Trophoblast cell (in vitro differentiated cells and primary cell): Measurements from ENCODE around the gene NDUFAF2.
A peak's percentile ranks its signal among the peaks of the same experiment; 100 is the strongest.

Experiments used
- DNase-seq, 2 donors: peaks; one replicate each; pipeline ENCODE4 v3.0.0-alpha.2; 2016
- H2AFZ ChIP-seq: 2 replicates; pipeline ENCODE4 v1.6.1; 2013; ENCODE audit warnings: low read length, moderate library complexity, mild to moderate bottlenecking; ENCODE audit not compliant: insufficient read depth, poor library complexity
- H2AK5ac ChIP-seq: 2 replicates; pipeline ENCODE4 v1.6.1; 2013; ENCODE audit warnings: mild to moderate bottlenecking, low read length
- H2BK120ac ChIP-seq: 2 replicates; pipeline ENCODE4 v1.6.1; 2013; ENCODE audit warnings: low read length, mild to moderate bottlenecking, moderate library complexity; ENCODE audit not compliant: insufficient read depth, poor library complexity
- H2BK12ac ChIP-seq: 2 replicates; pipeline ENCODE4 v1.6.1; 2013; ENCODE audit warnings: mild to moderate bottlenecking, low read length, moderate library complexity
- H2BK5ac ChIP-seq: 2 replicates; pipeline ENCODE4 v1.6.1; 2013; ENCODE audit warnings: low read length, low read depth, moderate library complexity, mild to moderate bottlenecking; ENCODE audit not compliant: poor library complexity
- H3K14ac ChIP-seq: 2 replicates; pipeline ENCODE4 v1.6.1; 2013; ENCODE audit warnings: mild to moderate bottlenecking, low read length
- H3K18ac ChIP-seq: 2 replicates; pipeline ENCODE4 v1.6.1; 2013; ENCODE audit warnings: mild to moderate bottlenecking, low read length
- H3K23ac ChIP-seq: 2 replicates; pipeline ENCODE4 v1.6.1; 2013; ENCODE audit warnings: low read length
- H3K27ac ChIP-seq: 2 replicates; pipeline ENCODE4 v1.5.1; 2013; ENCODE audit warnings: low read depth, mild to moderate bottlenecking, inconsistent platforms, low read length, moderate library complexity
- H3K27me3 ChIP-seq: 2 replicates; pipeline ENCODE4 v1.6.1; 2013; ENCODE audit warnings: inconsistent platforms, mild to moderate bottlenecking, low read length, moderate library complexity; ENCODE audit not compliant: insufficient read depth
- H3K36me3 ChIP-seq, 2 experiments: 1 replicate in 1 of 2; 2 replicates in 1 of 2; pipeline ENCODE4 v1.6.1; 2013; ENCODE audit warnings: low read length in 2 of 2, mild to moderate bottlenecking in 2 of 2, moderate library complexity in 1 of 2; ENCODE audit not compliant: insufficient read depth in 2 of 2, control insufficient read depth in 1 of 2
- H3K4ac ChIP-seq: 2 replicates; pipeline ENCODE4 v1.6.1; 2013; ENCODE audit warnings: low read depth, mild to moderate bottlenecking, low read length, moderate library complexity
- H3K4me1 ChIP-seq, 2 experiments: 1 replicate in 1 of 2; 2 replicates in 1 of 2; pipeline ENCODE4 v1.6.1; 2013; ENCODE audit warnings: low read length in 2 of 2, mild to moderate bottlenecking in 2 of 2, moderate library complexity in 1 of 2; ENCODE audit not compliant: insufficient read depth in 2 of 2, control insufficient read depth in 1 of 2
- H3K4me2 ChIP-seq: 2 replicates; pipeline ENCODE4 v1.6.1; 2013; ENCODE audit warnings: inconsistent platforms, mild to moderate bottlenecking, low read length, moderate library complexity
- H3K4me3 ChIP-seq: 2 replicates; pipeline ENCODE4 v1.5.1; 2013; ENCODE audit warnings: mild to moderate bottlenecking, low read depth, low read length, inconsistent platforms
- H3K79me1 ChIP-seq: one replicate; pipeline ENCODE4 v1.6.1; 2013; ENCODE audit warnings: low read length
- H3K79me2 ChIP-seq: 2 replicates; pipeline ENCODE4 v1.6.1; 2013; ENCODE audit warnings: low read length, mild to moderate bottlenecking; ENCODE audit not compliant: control insufficient read depth, insufficient read depth, poor library complexity
- H3K9ac ChIP-seq: 2 replicates; pipeline ENCODE4 v1.6.1; 2013; ENCODE audit warnings: mild to moderate bottlenecking, low read length
- H3K9me3 ChIP-seq: 2 replicates; pipeline ENCODE4 v1.6.1; 2013; ENCODE audit warnings: low read depth, mild to moderate bottlenecking, control low read depth, inconsistent platforms, low read length; ENCODE audit not compliant: insufficient read depth
- H4K12ac ChIP-seq: 2 replicates; pipeline ENCODE4 v1.6.1; 2013; ENCODE audit warnings: low read depth, mild to moderate bottlenecking, low read length, moderate library complexity
- H4K8ac ChIP-seq: 2 replicates; pipeline ENCODE4 v1.6.1; 2013; ENCODE audit warnings: low read depth, mild to moderate bottlenecking, low read length, moderate library complexity
- H4K91ac ChIP-seq: one replicate; pipeline ENCODE4 v1.6.1; 2013; ENCODE audit warnings: low read depth, mild to moderate bottlenecking, low read length, moderate library complexity
- WGBS: extraction: QIAGEN DNeasy Blood & Tissue Kit; methylation state at CpG from one replicate; pipeline ENCODE4 v1.1.7; 2013; ENCODE audit warnings: missing lambda C conversion rate; ENCODE audit not compliant: insufficient read length, insufficient coverage; ENCODE audit errors: extremely low coverage; 5-methylcytosine and 5-hydroxymethylcytosine counted together

The NDUFAF2 gene

GRCh38 chr5:60972231-60972630 is 27.2 kb downstream of the NDUFAF2 start:
- no peaks in the 10 kb centered on the region for H3K4me1 ChIP-seq
- no peak for DNase-seq
- H4K8ac ChIP-seq, result no peak overlapping the region
- no peak overlapping the region for H2AFZ ChIP-seq
- no peaks in the 10 kb centered on the region for H3K36me3 ChIP-seq
- no peak overlapping the region for H3K9ac ChIP-seq
- no CpG with 5 or more reads among the region's 3 CpGs for WGBS
- H2BK5ac ChIP-seq, result no peak overlapping the region
- no peak overlapping the region for H2AK5ac ChIP-seq
- no peak overlapping the region for H4K91ac ChIP-seq
- no peak overlapping the region for H3K4ac ChIP-seq
- no peak overlapping the region for H3K23ac ChIP-seq
- H3K4me3 ChIP-seq, result no peak overlapping the region
- H3K79me1 ChIP-seq, result no peaks in the 10 kb centered on the region
- H3K9me3 ChIP-seq, result no peaks in the 10 kb centered on the region
- no peak overlapping the region for H2BK120ac ChIP-seq
- no peak overlapping the region for H2BK12ac ChIP-seq
- no peak overlapping the region for H4K12ac ChIP-seq
- H3K18ac ChIP-seq, result no peak overlapping the region
- no peak overlapping the region for H3K14ac ChIP-seq
- no peaks in the 10 kb centered on the region for H3K79me2 ChIP-seq
- no peak overlapping the region for H3K4me2 ChIP-seq
- H3K27me3 ChIP-seq, result no peaks in the 10 kb centered on the region
- no peak overlapping the region for H3K27ac ChIP-seq

- Histone ChIP-seq H3K18ac (no peak overlapping the region), H3K14ac (no peak overlapping the region), H3K9ac (no peak overlapping the region), H3K79me1 (no peaks in the 10 kb centered on the region), H2AFZ (no peak overlapping the region), H3K79me2 (no peaks in the 10 kb centered on the region), H2BK12ac (no peak overlapping the region), H3K4ac (no peak overlapping the region), H3K4me1 (peaks cover 0 to 9% of the 10 kb centered on the region in 2 experiments), H3K27ac (no peak overlapping the region), H2BK120ac (no peak overlapping the region), H4K91ac (no peak overlapping the region), H3K9me3 (no peaks in the 10 kb centered on the region), H3K27me3 (no peaks in the 10 kb centered on the region), H3K36me3 (no peaks in the 10 kb centered on the region), H3K4me3 (no peak overlapping the region), H2AK5ac (no peak overlapping the region), H4K12ac (no peak overlapping the region), H2BK5ac (no peak overlapping the region), H4K8ac (no peak overlapping the region), H3K23ac (no peak overlapping the region), H3K4me2 (no peak overlapping the region)
- WGBS, result no CpG with 5 or more reads among the region's 9 CpGs
- DNase-seq, result peak; percentile 13 to 26
These were observed 33.1 kb downstream of the NDUFAF2 start for GRCh38 chr5:60977956-60978737.

GRCh38 chr5:60978968-60979367 is 34.0 kb downstream of the NDUFAF2 start:
- Histone ChIP-seq H2BK120ac (no peak overlapping the region), H2BK5ac (no peak overlapping the region), H3K27me3 (no peaks in the 10 kb centered on the region), H3K79me2 (no peaks in the 10 kb centered on the region), H3K4ac (no peak overlapping the region), H2BK12ac (no peak overlapping the region), H3K27ac (no peak overlapping the region), H3K9ac (no peak overlapping the region), H3K23ac (no peak overlapping the region), H3K4me2 (no peak overlapping the region), H3K4me3 (no peak overlapping the region), H3K79me1 (no peaks in the 10 kb centered on the region), H2AFZ (no peak overlapping the region), H4K8ac (no peak overlapping the region), H3K4me1 (peaks cover 0 to 9% of the 10 kb centered on the region in 2 experiments), H2AK5ac (no peak overlapping the region), H3K18ac (no peak overlapping the region), H4K12ac (no peak overlapping the region), H3K36me3 (no peaks in the 10 kb centered on the region), H4K91ac (no peak overlapping the region), H3K9me3 (no peaks in the 10 kb centered on the region), H3K14ac (no peak overlapping the region)
- peak; percentile 79 to 87 for DNase-seq
- WGBS, result no CpG with 5 or more reads among the region's 1 CpG

- H4K91ac ChIP-seq, result no peak overlapping the region
- H3K4ac ChIP-seq, result no peak overlapping the region
- H4K8ac ChIP-seq, result no peak overlapping the region
- DNase-seq, result no peak
- no peak overlapping the region for H3K27ac ChIP-seq
- H3K27me3 ChIP-seq, result no peaks in the 10 kb centered on the region
- H3K79me1 ChIP-seq, result no peaks in the 10 kb centered on the region
- no peak overlapping the region for H3K18ac ChIP-seq
- no peak overlapping the region for H2BK120ac ChIP-seq
- no peaks in the 10 kb centered on the region for H3K36me3 ChIP-seq
- H4K12ac ChIP-seq, result no peak overlapping the region
- no CpG with 5 or more reads among the region's 2 CpGs for WGBS
- no peak overlapping the region for H3K23ac ChIP-seq
- no peak overlapping the region for H3K4me3 ChIP-seq
- no peaks in the 10 kb centered on the region for H3K79me2 ChIP-seq
- no peaks in the 10 kb centered on the region for H3K9me3 ChIP-seq
- H2BK12ac ChIP-seq, result no peak overlapping the region
- no peak overlapping the region for H2AFZ ChIP-seq
- no peak overlapping the region for H3K9ac ChIP-seq
- H3K4me2 ChIP-seq, result no peak overlapping the region
- H3K14ac ChIP-seq, result no peak overlapping the region
- H2AK5ac ChIP-seq, result no peak overlapping the region
- H2BK5ac ChIP-seq, result no peak overlapping the region
- H3K4me1 ChIP-seq, result peaks cover 0 to 9% of the 10 kb centered on the region in 2 experiments
These were observed 35.5 kb downstream of the NDUFAF2 start for GRCh38 chr5:60980511-60980910.
